HEK293 (cell line): ENCODE results near the gene ANKRD11.

ENCODE experiments used
- REST ChIP-seq: fragments of 450-650 bp; formaldehyde crosslinking; IDR thresholded peaks from 2 replicates; pipeline ENCODE4 v1.5.1; 2016; ENCODE audit warnings: missing biosample characterization, missing genetic modification characterization
- SETDB1 ChIP-seq: IDR thresholded peaks from one replicate; pipeline ENCODE4 v1.6.1; 2017; ENCODE audit warnings: mild to moderate bottlenecking, low read length, moderate library complexity, mixed read lengths; ENCODE audit not compliant: insufficient read length
- SP2 ChIP-seq: fragments of 450-650 bp; formaldehyde crosslinking; IDR thresholded peaks from 2 replicates; pipeline ENCODE4 v1.5.1; 2016; ENCODE audit warnings: missing biosample characterization, missing genetic modification characterization
- TCF7L2 ChIP-seq: IDR thresholded peaks from 2 replicates; pipeline ENCODE4 v1.6.1; 2011; ENCODE audit warnings: low read depth, mild to moderate bottlenecking, inconsistent platforms, low read length, moderate library complexity, borderline replicate concordance
- TRIM28 ChIP-seq: IDR thresholded peaks from 2 replicates; pipeline ENCODE4 v1.6.1; 2011; ENCODE audit warnings: low read length, control low read depth, borderline replicate concordance
- ZNF274 ChIP-seq, 2 experiments: fragments of 200-500 bp in 1 of 2; fragments of 450-650 bp in 1 of 2; sonication (Bioruptor generic) in 1 of 2; formaldehyde crosslinking in 1 of 2; IDR thresholded peaks; 2 replicates each; pipeline versions ENCODE4 v1.5.1 to v1.6.1; 2014 to 2016; ENCODE audit warnings: borderline replicate concordance in 1 of 2, inconsistent platforms in 1 of 2, low read length in 1 of 2, missing biosample characterization in 1 of 2, missing genetic modification characterization in 1 of 2
- TF ChIP-seq, protein P1 (sequence below): fragments of 450-650 bp; formaldehyde crosslinking; IDR thresholded peaks from 2 replicates; pipeline ENCODE4 v1.5.1; 2016; ENCODE audit warnings: missing biosample characterization, missing genetic modification characterization
- TF ChIP-seq, protein P2 (sequence below): sonication (generic); formaldehyde crosslinking; IDR thresholded peaks from 2 replicates; pipeline ENCODE4 v1.8.1; 2022; ENCODE audit warnings: mild to moderate bottlenecking, moderate library complexity, missing genetic modification reagents

GRCh38 chr16:89481356-89481955, 8.9 kb downstream of the ANKRD11 start:
- TF ChIP-seq ZNF274 (IDR thresholded peaks at IDR 0.05; ENCODE audit: low read length) (no peak), ZNF274 (tag by site-specific recombination; IDR thresholded peaks at IDR 0.05; ENCODE audit: borderline replicate concordance) (no peak), SETDB1 (no peak), TCF7L2 (no peak), TRIM28 (no peak), SP2 (no peak), REST (tag by site-specific recombination) (no peak)
- TF ChIP-seq, protein P1, sequence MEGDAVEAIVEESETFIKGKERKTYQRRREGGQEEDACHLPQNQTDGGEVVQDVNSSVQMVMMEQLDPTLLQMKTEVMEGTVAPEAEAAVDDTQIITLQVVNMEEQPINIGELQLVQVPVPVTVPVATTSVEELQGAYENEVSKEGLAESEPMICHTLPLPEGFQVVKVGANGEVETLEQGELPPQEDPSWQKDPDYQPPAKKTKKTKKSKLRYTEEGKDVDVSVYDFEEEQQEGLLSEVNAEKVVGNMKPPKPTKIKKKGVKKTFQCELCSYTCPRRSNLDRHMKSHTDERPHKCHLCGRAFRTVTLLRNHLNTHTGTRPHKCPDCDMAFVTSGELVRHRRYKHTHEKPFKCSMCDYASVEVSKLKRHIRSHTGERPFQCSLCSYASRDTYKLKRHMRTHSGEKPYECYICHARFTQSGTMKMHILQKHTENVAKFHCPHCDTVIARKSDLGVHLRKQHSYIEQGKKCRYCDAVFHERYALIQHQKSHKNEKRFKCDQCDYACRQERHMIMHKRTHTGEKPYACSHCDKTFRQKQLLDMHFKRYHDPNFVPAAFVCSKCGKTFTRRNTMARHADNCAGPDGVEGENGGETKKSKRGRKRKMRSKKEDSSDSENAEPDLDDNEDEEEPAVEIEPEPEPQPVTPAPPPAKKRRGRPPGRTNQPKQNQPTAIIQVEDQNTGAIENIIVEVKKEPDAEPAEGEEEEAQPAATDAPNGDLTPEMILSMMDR (tag by site-specific recombination), result no peak
- TF ChIP-seq, protein P2, sequence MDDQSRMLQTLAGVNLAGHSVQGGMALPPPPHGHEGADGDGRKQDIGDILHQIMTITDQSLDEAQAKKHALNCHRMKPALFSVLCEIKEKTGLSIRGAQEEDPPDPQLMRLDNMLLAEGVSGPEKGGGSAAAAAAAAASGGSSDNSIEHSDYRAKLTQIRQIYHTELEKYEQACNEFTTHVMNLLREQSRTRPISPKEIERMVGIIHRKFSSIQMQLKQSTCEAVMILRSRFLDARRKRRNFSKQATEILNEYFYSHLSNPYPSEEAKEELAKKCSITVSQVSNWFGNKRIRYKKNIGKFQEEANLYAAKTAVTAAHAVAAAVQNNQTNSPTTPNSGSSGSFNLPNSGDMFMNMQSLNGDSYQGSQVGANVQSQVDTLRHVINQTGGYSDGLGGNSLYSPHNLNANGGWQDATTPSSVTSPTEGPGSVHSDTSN, result no peak
